ENCODE measurements around the gene UBE4A.

The UBE4A gene

DNA sequence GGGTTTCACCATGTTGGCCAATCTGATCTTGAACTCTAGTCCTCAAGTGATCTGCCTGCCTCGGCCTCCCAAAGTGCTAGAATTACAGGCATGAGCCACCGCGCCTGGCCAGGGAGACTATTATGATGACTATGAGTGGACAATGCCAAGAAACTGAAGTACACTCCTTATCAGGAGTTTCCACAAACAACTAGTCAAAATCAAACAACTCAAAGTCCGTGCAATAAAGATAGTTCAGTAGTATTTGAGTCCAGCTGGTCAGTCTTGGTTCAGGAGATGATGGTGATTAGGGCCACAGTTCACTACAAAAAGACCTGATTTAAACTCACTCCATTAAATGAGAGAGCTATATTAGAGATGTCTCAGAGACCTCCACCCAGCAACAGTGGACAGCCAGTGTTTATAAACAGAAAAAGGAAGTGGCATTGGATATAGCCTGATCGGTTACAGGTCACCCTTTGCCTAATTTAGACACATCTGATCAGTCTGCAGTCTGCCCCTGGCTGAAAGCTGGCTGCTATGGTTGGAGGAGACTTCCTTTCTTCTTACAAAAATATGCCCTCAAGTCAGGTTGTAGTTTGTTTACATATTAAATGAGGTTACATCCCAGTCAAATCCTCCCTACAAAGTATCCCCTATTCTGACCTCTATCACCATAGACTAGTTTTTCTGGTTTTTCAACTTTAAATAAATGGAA, 37.9 kb upstream of the UBE4A start:
- Histone ChIP-seq H3K27ac (ENCODE audit: low read depth, low read length) (no peak overlapping the region), H3K4me1 (ENCODE audit: control insufficient read depth, insufficient read depth, low read length) (no peaks in the 10 kb centered on the region), H3K27me3 (ENCODE audit: control insufficient read depth, insufficient read depth, low read length) (no peaks in the 10 kb centered on the region), H3K4me3 (ENCODE audit: low read length) (no peak overlapping the region), H3K36me3 (ENCODE audit: control insufficient read depth, insufficient read depth, low read length) (no peaks in the 10 kb centered on the region), H3K9ac (ENCODE audit: low read length) (no peak overlapping the region)

DNA sequence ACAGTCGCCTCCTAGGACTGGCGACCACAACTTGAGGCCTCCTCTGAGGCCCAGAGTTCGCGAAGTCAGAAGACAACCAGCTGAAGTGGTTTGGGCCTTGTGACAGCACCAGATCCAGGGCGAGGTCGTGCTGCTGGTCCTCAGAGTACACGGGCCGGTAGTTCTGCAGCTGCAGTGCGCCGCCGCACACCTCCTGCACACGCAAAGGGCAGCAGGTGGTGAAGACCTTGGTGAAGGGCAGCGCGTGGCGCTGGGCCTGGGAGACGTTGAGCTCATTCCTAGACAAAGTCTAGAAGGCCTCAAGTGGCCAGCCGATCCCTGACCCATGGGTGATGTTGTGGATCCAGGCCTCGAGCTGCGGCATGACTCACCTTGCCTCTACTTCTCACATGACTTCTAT, 36.7 kb upstream of the UBE4A start:
- no peak overlapping the region for H3K9ac ChIP-seq (ENCODE audit: low read length)
- H3K27ac ChIP-seq (ENCODE audit: low read depth, low read length) = no peak overlapping the region
- no peaks in the 10 kb centered on the region for H3K27me3 ChIP-seq (ENCODE audit: control insufficient read depth, insufficient read depth, low read length)
- no peak overlapping the region for H3K4me3 ChIP-seq (ENCODE audit: low read length)
- no peaks in the 10 kb centered on the region for H3K36me3 ChIP-seq (ENCODE audit: control insufficient read depth, insufficient read depth, low read length)
- no peaks in the 10 kb centered on the region for H3K4me1 ChIP-seq (ENCODE audit: control insufficient read depth, insufficient read depth, low read length)

DNA sequence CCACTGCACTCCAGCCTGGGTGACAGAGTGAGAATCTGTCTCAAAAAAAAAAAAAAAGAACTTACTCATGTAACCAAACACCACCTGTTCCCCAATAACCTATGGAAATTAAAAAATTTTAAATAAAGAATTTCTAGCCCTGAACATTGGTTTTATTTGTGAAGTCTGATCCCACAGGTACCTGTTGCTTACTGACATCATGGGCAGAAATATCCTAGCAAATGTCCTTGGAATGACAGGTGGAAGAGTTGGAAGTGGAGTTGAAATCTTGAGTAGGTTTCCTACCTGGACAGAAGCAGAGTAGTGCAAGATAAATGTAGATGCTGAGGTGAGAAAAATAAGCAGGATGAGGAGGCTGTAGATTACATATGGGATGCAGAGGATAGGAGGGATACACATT, 34.1 kb upstream of the UBE4A start:
- no peaks in the 10 kb centered on the region for H3K27me3 ChIP-seq (ENCODE audit: control insufficient read depth, insufficient read depth, low read length)
- H3K4me1 ChIP-seq (ENCODE audit: control insufficient read depth, insufficient read depth, low read length) = no peaks in the 10 kb centered on the region
- no peak overlapping the region for H3K4me3 ChIP-seq (ENCODE audit: low read length)
- H3K27ac ChIP-seq (ENCODE audit: low read depth, low read length) = no peak overlapping the region
- no peaks in the 10 kb centered on the region for H3K36me3 ChIP-seq (ENCODE audit: control insufficient read depth, insufficient read depth, low read length)
- no peak overlapping the region for H3K9ac ChIP-seq (ENCODE audit: low read length)

DNA sequence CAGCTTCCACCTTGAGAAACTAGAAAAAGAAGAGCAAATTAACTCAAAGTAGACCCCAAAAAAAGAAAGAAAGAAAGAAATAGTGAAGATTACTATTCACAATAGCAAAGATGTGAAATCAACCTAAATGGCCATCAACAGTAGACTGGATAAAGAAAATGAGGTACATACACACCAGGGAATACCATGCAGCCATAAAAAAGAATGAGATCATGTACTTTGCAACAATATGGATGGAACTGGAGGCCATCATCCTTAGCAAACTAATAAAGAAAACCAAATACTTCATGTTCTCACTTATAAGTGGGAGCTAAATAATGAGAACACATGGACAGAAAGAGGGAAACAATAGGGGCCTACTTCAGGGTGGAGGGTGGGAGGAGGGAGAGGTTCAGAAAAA, 30.7 kb upstream of the UBE4A start:
- no peaks in the 10 kb centered on the region for H3K27me3 ChIP-seq (ENCODE audit: control insufficient read depth, insufficient read depth, low read length)
- H3K4me1 ChIP-seq (ENCODE audit: control insufficient read depth, insufficient read depth, low read length) = no peaks in the 10 kb centered on the region
- H3K4me3 ChIP-seq (ENCODE audit: low read length) = no peak overlapping the region
- H3K27ac ChIP-seq (ENCODE audit: low read depth, low read length) = no peak overlapping the region
- no peak overlapping the region for H3K9ac ChIP-seq (ENCODE audit: low read length)
- no peaks in the 10 kb centered on the region for H3K36me3 ChIP-seq (ENCODE audit: control insufficient read depth, insufficient read depth, low read length)

DNA sequence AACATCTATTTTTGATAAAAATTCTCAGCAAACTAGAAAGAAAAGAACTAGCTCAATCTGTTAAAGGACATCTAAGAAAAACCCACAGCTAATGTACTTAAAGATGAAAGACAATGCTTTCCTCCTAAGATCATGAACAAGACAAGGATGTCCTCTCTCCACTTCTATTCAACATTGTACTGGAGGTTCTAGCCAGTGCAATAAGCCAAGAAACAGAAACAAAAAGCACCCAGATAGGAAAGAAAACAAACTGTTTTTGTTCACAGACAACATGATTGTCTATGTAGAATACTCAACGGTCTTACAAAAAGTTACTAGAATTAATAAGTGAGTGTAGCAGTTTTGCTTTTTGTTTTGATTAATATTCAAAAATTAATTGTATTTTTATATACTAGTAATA, 24.7 kb upstream of the UBE4A start:
- H3K27me3 ChIP-seq (ENCODE audit: control insufficient read depth, insufficient read depth, low read length) = no peaks in the 10 kb centered on the region
- H3K4me1 ChIP-seq (ENCODE audit: control insufficient read depth, insufficient read depth, low read length) = no peaks in the 10 kb centered on the region
- no peaks in the 10 kb centered on the region for H3K36me3 ChIP-seq (ENCODE audit: control insufficient read depth, insufficient read depth, low read length)
- no peak overlapping the region for H3K4me3 ChIP-seq (ENCODE audit: low read length)
- no peak overlapping the region for H3K27ac ChIP-seq (ENCODE audit: low read depth, low read length)
- no peak overlapping the region for H3K9ac ChIP-seq (ENCODE audit: low read length)

DNA sequence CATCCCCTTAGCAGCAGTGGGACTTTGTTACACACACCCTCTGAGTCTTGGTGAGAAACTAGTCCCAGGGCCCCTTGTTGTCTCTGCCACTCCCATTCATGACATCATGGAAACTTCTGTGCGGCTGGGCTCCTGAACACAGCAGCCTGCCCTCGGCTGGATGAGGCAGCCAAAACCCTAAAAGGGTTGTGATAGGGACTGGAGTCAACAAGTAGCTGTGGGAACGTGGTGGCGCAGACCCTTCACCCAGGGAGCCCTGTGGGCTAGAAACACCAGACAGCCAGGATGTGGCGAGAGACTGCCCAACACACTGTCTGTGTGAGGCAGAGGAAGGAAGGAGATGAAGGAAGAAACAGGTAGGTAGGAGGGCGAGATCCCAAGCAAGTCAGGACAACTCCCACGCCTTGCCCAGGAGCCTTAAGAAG, 20.8 kb upstream of the UBE4A start:
- Histone ChIP-seq H3K27me3 (ENCODE audit: control insufficient read depth, insufficient read depth, low read length) (no peaks in the 10 kb centered on the region), H3K36me3 (ENCODE audit: control insufficient read depth, insufficient read depth, low read length) (no peaks in the 10 kb centered on the region), H3K4me1 (ENCODE audit: control insufficient read depth, insufficient read depth, low read length) (no peaks in the 10 kb centered on the region), H3K9ac (ENCODE audit: low read length) (no peak overlapping the region), H3K27ac (ENCODE audit: low read depth, low read length) (no peak overlapping the region), H3K4me3 (ENCODE audit: low read length) (no peak overlapping the region)

DNA sequence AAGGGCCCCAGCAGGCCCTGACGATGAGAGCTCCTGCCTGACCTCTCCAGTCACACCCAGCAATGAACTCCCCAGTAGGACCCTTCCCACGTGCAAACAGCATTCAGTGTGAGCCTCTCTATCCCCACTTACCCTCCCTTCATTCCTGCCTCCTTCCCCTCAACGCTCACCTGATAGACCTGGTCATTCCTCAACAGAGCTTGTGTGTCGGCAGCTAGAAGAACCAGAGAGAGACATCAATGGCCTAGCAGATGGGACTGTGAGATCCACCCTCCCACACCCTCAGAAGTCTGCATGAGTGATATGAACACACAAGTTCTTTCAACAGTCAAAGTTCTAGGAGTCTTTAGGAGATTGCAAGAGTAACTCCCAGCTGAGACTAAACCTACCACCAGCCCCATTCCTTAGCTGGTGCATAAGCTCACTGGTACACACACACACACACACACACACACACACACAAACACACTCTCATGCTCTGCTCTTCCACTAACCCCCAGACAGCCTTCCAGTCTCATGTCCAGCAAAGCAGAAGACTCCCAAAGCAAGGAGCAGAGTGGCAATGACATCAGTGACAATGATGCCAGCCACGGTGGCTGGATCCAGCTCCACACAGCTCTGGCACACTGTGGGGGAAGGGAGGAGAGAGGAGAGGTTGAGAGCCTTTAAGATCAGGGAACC, 20.0 kb upstream of the UBE4A start:
- Histone ChIP-seq H3K27ac (ENCODE audit: low read depth, low read length) (no peak overlapping the region), H3K36me3 (ENCODE audit: control insufficient read depth, insufficient read depth, low read length) (no peaks in the 10 kb centered on the region), H3K9ac (ENCODE audit: low read length) (no peak overlapping the region), H3K4me3 (ENCODE audit: low read length) (no peak overlapping the region), H3K27me3 (ENCODE audit: control insufficient read depth, insufficient read depth, low read length) (no peaks in the 10 kb centered on the region), H3K4me1 (ENCODE audit: control insufficient read depth, insufficient read depth, low read length) (no peaks in the 10 kb centered on the region)

DNA sequence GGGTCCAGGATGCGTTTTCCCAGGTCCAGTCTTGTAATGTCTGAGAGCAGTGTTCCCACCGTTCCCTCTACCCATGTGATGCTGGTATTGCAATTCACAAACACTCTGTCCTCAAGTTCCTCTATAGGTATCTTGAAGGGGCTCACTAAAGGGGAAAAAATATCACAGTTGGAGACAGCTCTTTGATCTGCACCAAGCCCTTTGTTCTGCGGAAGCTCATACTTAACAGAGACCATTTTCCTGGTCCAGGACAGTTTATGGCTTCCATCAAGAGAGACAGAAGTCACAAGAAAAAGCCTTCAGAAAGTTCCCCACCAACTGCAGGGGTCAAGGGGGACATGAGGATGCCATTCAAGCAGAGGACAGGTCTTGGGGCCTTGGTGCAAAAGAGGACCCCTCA, 19.0 kb upstream of the UBE4A start:
- Histone ChIP-seq H3K27ac (ENCODE audit: low read depth, low read length) (no peak overlapping the region), H3K4me1 (ENCODE audit: control insufficient read depth, insufficient read depth, low read length) (no peaks in the 10 kb centered on the region), H3K4me3 (ENCODE audit: low read length) (no peak overlapping the region), H3K9ac (ENCODE audit: low read length) (no peak overlapping the region), H3K36me3 (ENCODE audit: control insufficient read depth, insufficient read depth, low read length) (no peaks in the 10 kb centered on the region), H3K27me3 (ENCODE audit: control insufficient read depth, insufficient read depth, low read length) (no peaks in the 10 kb centered on the region)

DNA sequence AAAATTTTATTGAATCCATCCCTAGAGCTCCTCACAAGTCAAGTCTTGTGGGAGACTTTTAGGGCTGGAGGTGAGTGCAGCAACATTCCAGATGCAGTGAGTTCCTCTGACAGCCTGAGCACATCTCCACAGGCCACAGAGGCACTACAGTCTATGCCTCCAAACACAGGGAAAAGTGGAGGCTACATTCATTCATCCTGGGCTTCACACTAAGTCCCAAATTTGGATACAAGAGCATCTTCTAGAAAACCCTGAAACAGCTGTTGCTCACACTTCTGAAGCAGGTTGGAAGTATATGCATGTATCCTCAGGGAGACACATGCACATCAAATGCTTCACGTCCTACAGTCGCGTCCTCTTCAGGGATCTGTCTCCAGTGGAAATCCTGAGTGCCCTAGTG, 18.1 kb upstream of the UBE4A start:
- H3K9ac ChIP-seq (ENCODE audit: low read length) = no peak overlapping the region
- no peaks in the 10 kb centered on the region for H3K27me3 ChIP-seq (ENCODE audit: control insufficient read depth, insufficient read depth, low read length)
- H3K27ac ChIP-seq (ENCODE audit: low read depth, low read length) = no peak overlapping the region

DNA sequence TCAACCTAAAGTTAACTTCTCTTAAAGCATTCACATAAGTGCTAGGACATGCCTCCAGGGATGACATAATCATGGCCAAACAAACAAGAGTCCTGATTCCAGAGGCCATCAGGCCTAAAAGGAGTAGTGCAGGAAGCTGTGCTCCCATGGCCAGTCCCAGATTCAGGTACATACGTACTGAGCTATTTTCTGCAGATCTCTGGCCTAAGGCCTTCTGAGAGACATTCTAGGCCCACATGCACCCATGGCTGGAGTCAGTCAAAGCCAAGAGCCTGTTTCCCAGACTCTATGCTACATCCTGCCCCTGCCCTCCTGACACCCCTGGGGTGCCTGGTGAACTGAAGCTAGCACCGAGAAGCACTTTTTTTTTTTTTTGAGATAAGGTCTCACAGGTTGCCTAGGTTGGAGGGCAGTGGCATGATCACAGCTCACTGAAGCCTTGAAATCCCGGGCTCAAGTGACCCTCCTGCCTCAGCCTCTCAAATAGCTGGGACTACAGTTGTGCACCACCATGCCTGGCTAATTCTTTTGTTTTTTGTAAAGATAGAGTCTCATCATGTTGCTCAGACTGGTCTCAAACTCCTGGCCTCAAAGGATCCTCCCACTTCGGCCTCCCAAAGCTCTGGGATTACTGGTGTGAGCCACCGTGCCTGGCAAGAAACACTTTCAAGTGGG, 17.4 kb upstream of the UBE4A start:
- no peak overlapping the region for H3K9ac ChIP-seq (ENCODE audit: low read length)
- no peaks in the 10 kb centered on the region for H3K27me3 ChIP-seq (ENCODE audit: control insufficient read depth, insufficient read depth, low read length)
- no peaks in the 10 kb centered on the region for H3K4me1 ChIP-seq (ENCODE audit: control insufficient read depth, insufficient read depth, low read length)
- H3K4me3 ChIP-seq (ENCODE audit: low read length) = peak overlapping the region; percentile 47
- H3K27ac ChIP-seq (ENCODE audit: low read depth, low read length) = no peak overlapping the region
- no peaks in the 10 kb centered on the region for H3K36me3 ChIP-seq (ENCODE audit: control insufficient read depth, insufficient read depth, low read length)

More for the DNA sequence above, 18.1 kb upstream of the UBE4A start:
- H3K36me3 ChIP-seq (ENCODE audit: control insufficient read depth, insufficient read depth, low read length) = no peaks in the 10 kb centered on the region
- peak overlapping the region; percentile 14 for H3K4me3 ChIP-seq (ENCODE audit: low read length)
- H3K4me1 ChIP-seq (ENCODE audit: control insufficient read depth, insufficient read depth, low read length) = no peaks in the 10 kb centered on the region

DNA sequence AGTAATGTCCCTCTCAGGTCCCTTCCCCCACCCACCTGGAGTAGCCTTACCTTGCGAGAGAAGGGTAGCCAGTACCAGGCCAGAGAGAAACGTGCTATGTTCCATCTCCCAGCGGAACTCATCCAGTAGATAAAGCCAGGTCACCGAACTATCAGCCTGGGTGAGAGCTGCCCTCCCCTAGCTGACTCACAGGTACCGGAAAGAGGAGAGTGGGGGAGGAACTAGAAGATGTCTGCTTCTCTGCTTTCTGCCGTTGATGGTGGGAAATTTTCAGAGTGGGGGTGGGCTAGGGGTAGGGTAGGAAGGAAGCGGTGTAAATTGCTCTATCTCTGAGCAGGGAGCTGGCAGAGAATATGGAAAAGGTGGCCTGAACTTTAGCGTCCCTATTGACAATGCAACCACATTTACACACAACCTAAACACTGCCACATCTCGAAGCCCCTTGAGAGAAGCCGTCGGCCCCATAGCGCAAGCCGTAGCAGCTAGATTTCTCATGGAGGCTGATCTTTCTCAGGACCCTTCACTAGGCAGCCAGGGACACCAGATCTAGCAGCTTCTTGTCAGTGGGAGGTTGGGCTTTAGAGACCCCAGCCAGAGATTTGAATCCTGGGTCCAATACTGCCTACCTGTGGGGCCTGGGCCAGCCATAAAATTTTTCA, 16.8 kb upstream of the UBE4A start, which contains the start of gene CD3D:
Gene CD3D, minus strand, starts transcription at position 203 of the 659 bp plus-strand sequence. Its CDS starts 98 bp downstream, at position 105.
- peak within 1 kb of the TSS; percentile 47 for H3K4me3 ChIP-seq (ENCODE audit: low read length)
- no peak within 1 kb of the TSS for H3K27ac ChIP-seq (ENCODE audit: low read depth, low read length)
- H3K9ac ChIP-seq (ENCODE audit: low read length) = no peak within 1 kb of the TSS
- H3K36me3 ChIP-seq (ENCODE audit: control insufficient read depth, insufficient read depth, low read length) = no peaks in the 10 kb centered on the region
- no peaks in the 10 kb centered on the region for H3K4me1 ChIP-seq (ENCODE audit: control insufficient read depth, insufficient read depth, low read length)
- no peaks in the 10 kb centered on the region for H3K27me3 ChIP-seq (ENCODE audit: control insufficient read depth, insufficient read depth, low read length)

DNA sequence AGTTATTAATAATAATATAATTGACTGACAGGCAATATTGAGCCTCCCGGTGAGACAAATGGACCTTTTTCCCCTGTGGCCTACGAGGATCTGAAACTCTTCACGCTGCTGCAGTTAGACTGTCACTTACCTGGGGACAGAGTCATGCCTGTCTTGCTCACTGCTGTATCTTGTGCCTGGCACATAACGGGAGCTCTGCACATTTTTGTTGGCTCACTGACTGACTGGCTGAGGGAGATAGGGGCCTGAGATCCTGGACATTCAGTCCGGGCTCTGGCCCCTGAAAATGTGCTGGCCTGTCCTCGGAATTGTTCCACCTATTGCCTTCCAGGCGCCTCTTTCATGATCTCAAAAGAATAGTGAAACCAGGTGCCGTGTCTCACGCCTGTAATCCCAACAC, 16.2 kb upstream of the UBE4A start:
- no peak overlapping the region for H3K27ac ChIP-seq (ENCODE audit: low read depth, low read length)
- H3K4me1 ChIP-seq (ENCODE audit: control insufficient read depth, insufficient read depth, low read length) = no peaks in the 10 kb centered on the region
- H3K36me3 ChIP-seq (ENCODE audit: control insufficient read depth, insufficient read depth, low read length) = no peaks in the 10 kb centered on the region
- H3K9ac ChIP-seq (ENCODE audit: low read length) = no peak overlapping the region
- H3K27me3 ChIP-seq (ENCODE audit: control insufficient read depth, insufficient read depth, low read length) = no peaks in the 10 kb centered on the region
- no peak overlapping the region for H3K4me3 ChIP-seq (ENCODE audit: low read length)

Measured in rectal smooth muscle tissue (tissue), 1 donor.